ENCODE results near the gene AK4.

DNA sequence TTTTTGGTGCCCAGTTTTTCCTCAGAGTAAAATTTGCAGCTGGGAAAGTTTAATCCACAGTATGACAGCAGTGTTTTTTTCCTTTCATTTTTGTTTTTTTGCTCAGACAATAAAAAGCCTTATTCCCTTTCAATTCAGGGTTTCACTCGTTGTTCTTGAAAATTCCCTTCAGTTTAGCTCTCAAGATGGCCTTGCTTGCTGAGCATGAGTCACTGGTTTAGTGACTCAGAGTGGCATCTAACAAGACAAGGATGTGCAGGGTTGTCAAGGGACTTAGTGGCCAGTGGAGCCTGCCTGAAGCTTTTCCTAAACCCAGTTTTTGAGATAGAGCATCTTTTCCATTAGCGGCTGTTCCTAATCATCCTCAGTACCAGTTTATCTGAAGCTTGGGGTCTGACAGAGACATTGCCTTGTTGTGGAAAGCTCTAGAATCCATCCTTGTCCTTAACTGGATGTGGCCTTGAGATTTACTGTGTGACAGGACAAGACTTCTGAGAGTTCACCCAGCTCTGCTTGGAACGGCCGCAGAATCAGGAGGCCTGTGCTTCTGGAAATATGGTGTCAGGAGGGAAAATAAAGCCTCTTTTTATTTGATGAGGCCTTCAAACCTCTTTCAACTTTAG, 113.0 kb downstream of the AK4 start:
- no peak for TF ChIP-seq CTCF (IDR thresholded peaks at IDR 0.05 in 8 of 11, conservative IDR thresholded peaks at IDR 0.05 in 3 of 11)
- no peak for TF ChIP-seq POLR2A (IDR thresholded peaks at IDR 0.05)
- TF ChIP-seq POLR2AphosphoS5 (IDR thresholded peaks at IDR 0.05) = no peak

Data from spleen (tissue), 7 donors.